ENCODE measurements around the gene EMC9.

The EMC9 gene

DNA sequence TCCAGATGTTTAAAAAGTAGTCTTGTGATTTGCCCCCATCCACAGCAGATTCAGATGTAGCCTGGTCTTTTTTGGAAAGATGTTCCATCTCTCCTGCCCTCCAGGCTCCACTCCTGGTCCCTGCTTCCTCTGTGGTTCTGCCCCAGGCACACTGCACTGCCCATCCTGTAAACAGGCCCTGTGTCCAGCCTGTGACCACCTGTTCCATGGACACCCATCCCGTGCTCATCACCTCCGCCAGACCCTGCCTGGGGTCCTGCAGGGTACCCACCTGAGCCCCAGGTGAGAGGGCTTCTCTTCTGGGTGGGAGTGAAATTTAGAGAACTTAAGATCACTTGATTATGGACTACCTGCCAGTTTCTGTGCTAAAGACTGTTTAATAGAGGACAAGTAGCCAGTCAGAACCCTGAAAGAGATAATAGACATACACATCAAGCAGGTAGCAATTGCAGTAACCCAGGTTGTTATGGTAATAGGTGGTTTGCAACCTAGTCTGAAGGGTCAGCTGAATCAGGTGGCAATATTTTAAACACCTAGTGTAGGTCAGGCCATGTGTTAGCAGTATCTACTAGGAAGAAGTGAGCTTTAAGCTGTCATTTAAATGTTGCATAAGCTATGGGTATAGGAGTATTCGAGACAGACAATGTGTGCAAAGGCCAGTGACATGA is 8.0 kb upstream of the EMC9 start:
- no peak for DNase-seq (ENCODE audit: low read depth in 2 of 2)

DNA sequence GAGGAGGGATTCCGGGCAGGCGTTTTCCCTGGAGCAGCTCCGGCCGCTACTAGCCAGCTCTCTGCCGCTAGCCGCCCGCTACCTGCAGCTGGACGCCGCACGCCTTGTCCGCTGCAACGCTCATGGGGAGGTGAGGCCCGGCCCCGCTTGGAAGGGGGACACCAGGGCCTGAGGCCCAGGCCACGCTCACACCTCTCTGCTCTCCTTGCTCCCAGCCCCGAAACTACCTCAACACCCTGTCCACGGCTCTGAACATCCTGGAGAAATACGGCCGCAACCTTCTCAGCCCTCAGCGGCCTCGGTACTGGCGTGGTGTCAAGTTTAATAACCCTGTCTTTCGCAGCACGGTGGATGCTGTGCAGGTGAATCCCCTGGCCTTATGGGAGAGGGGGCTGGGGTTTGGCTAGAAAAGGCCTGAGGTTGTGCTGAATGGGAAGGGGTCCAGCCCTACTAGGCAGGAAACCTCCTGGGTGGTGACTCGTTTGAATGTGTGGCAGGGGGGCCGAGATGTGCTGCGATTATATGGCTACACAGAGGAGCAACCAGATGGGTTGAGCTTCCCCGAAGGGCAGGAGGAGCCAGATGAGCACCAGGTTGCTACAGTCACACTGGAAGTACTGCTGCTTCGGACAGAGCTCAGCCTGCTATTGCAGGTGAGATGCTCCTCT is 6.5 kb upstream of the EMC9 start:
- DNase-seq (ENCODE audit: low read depth in 2 of 2) = no peak

DNA sequence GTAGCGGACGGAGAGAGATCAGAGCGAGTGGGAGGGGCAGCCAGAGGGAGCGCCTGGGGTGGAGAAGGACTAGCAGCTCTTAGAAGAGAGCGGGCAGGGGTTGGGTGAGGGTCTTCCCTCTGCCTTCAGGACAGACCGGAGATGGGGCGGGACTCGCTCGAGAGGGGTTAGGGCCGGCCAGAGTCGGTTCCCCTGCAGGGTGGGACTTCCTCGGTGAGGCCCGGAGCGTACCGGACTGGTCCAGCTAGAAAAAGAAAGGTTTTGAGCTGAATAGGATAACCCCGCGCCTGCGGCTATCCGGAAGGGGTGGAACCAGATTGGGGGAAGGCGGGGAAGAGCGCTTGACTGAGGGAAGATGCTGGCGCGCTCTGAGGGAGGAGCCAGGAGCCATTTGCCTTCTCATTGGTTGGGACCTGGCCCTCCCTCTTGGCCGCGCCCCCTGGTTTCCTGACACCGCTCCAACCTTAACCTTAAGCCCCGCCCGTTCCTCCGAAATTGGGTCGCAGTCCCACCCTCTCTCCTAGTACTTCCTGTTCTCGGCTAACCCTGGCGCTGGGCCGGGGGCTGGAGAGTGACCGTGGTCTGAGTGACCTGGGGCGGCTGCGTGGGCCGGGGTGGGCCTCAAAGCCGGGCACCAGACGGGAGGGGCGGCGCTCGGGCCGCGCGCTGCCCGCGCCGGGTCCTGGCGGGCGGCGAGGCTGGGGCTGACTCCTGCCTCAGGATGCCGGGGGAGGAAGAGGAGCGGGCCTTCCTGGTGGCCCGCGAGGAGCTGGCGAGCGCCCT is 5.8 kb upstream of the EMC9 start, which contains the start of gene RNF31:
Gene RNF31, plus strand, starts transcription at position 521 of the 783 bp plus-strand sequence. Its CDS starts 201 bp downstream, at position 722.
- peak; percentile 96 to 97 for DNase-seq (ENCODE audit: low read depth in 2 of 2)

DNA sequence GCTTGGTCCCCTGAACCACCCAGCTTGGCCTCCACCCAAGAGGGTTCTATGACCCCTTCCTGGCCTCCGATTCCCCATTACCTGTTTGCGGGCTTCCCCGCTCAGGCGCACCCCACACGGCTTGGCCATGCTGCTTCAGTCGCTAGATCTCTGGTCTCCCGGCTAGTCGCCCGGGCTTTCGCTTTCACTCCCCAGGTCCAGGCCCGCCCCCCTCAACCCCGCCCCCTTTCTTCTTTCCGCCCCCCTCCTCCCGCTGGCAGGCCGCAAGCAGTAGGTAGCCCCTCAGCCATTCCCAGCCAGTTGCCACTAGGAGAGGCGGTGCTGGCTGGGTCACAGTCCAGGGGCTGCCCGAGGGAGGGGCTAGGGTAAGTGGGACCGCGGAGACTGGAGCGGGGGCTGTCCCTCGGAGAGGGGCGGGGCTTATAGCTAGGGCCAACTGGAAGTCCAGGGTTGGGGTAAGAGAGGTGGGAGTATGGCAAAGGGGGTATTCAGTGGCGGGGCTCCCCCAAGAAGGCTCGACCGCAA is 5.1 kb upstream of the EMC9 start, which contains the start of gene PSME2:
Gene PSME2, minus strand, starts transcription at position 158 of the 525 bp plus-strand sequence. Its CDS starts 29 bp downstream, at position 129.
- DNase-seq (ENCODE audit: low read depth in 2 of 2) = peak; percentile 89 to 90

DNA sequence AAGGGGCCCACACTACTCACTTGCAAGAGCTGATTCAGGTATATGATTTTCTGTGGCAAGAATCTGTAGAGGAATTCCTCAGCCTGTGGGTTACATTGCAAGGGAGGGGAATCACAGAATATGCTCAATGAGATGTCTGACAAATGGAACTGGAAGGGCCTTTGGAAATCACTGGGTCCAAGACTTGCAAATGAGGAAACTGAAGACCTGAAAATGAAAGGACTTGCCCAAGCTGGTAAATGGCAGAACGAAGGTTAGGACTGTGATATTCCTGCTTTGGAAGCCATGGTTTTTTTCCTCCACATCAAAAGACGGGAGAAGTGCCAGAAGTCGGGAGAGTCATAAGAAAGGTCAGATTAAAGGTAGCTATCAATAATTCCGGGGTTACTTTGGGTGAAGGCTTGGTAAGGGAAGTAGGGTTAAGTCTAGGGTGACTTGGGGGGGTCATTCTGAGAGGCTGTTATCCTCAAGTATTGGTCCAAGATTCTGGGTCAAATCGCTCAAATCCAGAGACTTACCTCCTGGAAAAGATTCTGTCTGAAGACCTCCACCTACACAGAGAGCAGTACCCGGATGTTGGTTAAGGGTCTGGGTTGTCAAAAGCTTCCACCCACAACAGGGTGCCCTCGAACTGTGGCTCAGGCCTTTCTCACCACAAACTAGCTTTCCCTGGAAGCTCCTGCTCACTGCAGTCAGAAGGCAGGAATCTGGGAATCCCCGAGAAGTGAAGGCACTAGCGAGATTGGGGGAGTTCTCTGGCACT is 4.5 kb upstream of the EMC9 start:
- DNase-seq (ENCODE audit: low read depth in 2 of 2) = no peak

DNA sequence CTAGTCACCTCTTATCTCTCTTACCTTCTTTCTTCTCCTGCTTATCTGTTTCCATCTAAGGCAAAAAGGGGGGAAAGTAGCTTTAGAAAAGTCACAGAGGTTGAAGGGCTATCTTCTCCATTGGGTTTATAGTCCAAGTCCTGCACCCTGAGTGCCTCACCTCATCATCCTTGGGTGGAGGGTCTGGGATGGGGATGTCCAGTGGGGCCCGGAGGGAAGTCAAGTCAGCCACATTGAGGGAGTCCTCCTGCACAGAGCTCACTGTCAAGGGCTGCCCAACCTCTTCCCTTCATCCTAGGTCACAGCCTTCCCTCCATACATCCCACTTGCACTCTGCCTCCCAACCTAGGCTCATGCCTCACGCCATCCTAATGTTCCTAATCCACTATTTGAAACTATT is 3.8 kb upstream of the EMC9 start:
- no peak for DNase-seq (ENCODE audit: low read depth in 2 of 2)

DNA sequence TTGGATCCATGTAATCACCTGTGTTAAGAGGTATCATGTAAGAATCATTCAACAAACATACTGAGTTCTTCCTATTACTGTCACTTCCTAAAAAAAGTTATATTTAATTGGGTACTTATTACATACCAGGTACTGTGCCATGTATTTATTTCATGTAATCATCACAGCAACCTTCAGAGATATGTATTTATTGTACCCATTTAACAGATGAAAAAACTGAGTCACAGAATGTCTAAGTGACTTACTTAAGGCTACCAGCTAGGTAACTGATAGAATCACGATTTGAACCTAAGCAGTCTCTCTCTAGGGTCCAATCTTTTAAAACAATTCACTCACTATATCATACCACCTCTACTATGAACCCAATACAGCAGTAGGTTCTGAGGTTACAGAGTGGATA is 3.1 kb upstream of the EMC9 start:
- DNase-seq (ENCODE audit: low read depth in 2 of 2) = no peak

DNA sequence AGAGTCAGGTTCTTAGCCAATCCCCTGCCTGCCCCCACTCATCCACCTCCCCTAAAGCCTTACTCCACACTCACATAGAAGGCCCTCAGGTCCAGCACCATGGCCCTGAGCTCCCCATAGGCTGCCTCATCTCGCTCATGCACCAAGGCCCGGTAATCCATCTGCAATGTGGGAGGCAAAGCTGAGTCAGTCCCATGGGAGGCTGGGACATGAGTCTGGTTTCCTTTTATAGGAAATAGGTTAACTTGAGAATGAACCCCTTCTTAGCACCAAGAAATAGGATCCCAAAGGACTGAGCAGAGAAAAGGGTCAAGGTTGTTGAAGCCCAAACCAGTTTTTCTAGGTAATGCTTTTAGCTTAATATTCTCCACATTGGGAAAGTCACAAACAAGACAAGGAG is 2.1 kb upstream of the EMC9 start:
- DNase-seq (ENCODE audit: low read depth in 2 of 2) = no peak

DNA sequence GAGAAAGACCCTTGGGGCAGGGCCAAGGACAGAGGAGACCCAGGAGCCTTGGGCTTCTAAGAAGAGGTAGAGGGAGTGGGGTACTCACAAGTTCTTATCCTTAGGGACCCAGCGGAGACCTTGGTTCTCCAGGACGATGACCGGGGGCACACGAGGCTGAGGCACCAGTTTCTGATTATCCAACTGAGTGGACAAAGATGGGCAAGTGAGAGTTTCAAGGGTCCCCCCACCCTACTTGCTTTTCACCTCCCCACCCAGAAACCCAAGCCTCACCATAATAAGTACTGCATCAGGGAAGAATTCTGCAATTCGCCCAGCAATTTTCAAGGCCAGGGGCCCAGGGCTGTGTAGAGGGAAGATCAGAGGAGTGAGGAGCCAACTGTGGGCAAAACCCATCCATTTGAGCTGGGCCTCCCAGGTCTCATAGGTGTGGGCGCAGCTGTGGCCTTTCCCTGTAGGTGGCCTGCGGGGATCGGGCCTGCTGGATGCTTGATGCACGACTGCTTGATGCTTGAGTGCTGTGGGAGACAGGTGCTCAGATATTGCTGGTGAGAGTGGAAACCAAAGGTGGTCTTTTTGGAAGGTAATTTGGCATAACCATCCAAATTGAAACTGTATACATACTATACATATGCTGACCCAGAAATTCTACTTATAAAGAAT is 2.0 kb downstream of the EMC9 start:
- DNase-seq (ENCODE audit: low read depth in 2 of 2) = no peak

DNA sequence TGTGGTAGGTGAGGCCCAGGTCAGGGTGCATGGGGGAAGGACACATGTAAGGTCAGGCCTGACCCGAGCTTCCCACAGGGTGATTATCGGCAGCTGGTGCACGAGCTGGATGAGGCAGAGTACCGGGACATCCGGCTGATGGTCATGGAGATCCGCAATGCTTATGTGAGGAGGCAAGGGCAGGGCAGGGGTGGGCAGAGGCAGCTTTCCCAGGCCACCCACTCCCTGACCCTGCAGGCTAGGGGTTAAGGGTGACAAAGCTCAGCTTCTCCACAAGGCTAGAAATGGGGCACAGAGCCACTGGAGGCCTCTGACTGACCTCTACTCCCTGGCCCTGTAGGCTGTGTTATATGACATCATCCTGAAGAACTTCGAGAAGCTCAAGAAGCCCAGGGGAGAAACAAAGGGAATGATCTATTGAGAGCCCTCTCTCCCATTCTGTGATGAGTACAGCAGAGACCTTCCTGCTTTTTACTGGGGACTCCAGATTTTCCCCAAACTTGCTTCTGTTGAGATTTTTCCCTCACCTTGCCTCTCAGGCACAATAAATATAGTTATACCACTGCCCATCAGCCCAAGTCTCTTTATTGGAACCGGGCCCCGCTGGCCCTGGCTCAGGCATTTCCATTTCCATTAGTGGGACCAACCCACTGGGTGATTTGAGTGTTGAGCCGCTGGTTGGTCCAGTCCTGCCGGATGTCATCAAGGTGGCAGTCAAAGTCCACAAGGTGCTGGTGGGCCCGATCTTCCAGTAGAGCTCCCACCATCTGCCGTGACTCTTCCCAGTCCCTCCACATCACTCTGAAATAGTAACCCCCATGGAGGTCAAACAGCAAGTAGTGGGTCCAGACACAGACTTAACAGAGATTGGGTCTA is 2.8 kb downstream of the EMC9 start:
- DNase-seq (ENCODE audit: low read depth in 2 of 2) = no peak

DNA sequence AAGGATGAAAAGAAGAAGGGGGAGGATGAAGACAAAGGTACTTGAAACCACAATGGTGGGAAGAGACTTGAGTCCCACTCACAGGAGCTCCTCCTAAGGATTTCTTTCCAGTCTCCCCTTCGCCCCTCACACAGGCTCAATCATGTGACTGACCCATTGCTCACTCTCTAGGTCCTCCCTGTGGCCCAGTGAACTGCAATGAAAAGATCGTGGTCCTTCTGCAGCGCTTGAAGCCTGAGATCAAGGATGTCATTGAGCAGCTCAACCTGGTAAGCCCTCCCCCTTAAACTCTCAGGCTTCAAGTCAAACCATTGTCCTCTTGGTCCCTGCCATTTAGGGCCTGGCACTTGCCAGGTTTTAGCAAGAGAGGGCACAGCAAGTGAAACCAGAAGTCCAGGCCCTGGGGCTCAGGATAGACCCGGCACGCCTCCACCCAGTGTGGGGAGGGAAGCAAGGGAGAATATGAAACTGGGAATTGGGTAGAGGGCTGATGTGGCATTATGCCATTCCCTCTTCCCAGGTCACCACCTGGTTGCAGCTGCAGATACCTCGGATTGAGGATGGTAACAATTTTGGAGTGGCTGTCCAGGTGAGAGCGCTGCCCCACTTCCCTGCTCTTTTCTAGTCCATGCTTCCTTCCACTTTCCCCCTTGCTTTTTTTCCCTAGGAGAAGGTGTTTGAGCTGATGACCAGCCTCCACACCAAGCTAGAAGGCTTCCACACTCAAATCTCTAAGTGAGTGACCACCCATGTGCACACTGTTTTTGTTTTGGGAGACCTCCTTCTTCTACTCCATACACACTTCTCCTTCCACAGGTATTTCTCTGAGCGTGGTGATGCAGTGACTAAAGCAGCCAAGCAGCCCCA is 3.6 kb downstream of the EMC9 start:
- DNase-seq (ENCODE audit: low read depth in 2 of 2) = no peak

DNA sequence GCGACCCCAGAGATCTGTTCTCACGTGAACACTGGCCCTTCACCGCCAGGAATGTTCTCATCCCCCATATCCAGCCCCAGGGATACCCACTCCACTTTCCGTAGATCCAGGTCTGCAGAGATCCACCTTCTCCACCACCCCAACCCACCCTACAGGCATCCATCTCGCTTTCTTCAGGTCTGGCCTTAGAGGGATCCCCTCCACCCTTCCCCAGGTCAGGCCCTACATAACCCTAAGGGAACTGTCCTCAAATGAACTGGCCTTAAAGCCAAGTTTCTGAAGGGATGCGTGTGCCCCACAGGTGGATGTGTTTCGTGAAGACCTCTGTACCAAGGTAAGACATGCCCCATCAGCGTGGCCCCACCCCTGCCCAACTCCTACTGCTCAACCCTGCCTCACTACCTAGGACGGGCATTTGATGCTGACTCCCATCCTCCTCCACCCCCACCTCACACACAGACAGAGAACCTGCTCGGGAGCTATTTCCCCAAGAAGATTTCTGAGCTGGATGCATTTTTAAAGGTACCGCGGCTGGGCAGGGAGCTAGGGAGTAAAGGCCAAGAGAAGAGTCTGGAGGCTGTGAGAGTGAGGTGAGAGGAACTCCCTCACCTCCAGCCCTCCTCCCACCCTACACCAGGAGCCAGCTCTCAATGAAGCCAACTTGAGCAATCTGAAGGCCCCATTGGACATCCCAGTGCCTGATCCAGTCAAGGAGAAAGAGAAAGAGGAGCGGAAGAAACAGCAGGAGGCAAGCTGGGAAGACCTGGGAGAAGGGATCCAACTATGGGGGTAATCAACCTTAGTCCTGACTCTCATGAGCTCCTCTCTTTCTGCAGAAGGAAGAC is 4.5 kb downstream of the EMC9 start:
- DNase-seq (ENCODE audit: low read depth in 2 of 2) = no peak

DNA sequence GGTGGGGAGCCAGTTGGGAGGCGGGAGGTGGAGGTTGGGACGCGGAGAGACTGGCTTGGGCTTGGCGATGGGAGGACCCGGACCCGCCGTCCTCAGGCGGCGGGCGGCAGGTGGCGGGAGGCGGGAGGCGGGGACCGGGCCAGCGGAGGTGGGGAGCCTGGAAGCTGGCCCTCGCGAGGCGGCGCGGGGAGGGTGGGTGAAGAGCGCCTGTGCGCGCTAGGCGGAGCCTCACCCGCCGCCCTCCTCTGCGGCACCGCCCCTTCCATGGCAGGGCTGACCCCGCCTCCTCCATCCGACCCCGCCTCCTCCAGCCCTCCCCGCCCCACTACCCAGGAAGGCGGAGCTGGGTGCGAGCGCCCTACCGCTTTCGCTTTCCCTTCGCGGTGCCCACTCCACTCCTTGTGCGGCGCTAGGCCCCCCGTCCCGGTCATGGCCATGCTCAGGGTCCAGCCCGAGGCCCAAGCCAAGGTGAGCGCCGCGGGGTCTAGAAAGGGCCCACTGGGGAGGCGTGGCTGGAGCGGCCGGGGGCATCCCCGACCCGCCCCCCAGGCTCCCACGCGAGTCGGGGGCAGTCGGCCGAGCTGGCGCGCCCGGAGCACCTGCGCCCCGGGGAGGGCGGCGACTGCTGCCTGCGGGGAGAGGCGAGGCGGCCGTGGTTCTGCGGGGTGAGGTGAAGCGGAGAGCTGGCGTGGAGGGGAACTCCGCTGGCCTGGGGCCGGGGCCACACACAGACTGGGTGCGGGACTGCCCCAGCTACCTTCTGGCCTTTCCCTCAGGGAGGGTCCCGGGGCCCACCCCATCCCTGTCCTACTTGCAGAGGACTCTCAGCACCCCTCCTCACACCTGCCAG is 5.3 kb downstream of the EMC9 start, which contains the start of gene PSME1:
Gene PSME1, plus strand, starts transcription at position 361 of the 850 bp plus-strand sequence. Its CDS starts 69 bp downstream, at position 430.
- DNase-seq (ENCODE audit: low read depth in 2 of 2) = peak; percentile 89 to 94

DNA sequence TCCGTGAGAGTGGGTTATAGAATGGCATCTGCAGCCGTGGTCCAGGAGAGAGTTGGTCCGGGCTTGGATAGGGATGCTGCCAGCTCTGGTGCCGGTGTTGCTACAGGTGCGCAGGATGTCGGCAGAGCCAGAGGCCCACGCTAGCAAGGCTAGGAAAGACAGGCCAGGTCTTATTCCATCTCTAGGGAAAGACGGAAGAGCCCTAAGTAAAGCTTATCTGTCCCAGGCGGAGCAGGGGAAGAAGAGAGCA is 5.9 kb downstream of the EMC9 start:
- no peak for DNase-seq (ENCODE audit: low read depth in 2 of 2)

DNA sequence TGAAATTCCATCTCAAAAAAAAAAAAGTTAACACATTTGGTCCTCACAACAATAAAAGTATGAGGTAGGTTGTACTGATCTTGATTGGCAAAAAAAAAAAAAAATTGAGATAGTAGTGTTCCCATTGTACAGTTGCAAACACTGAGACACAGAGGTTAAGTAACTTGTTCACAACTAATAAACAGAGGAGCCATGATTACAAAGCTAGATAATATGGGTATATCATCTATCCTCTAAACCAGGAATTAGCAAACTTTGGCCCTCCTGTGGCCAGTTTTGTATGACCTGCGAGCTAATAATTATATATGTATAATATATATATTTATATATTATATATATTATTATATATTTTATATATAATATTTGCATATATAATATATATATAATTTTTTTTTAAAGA is 7.7 kb downstream of the EMC9 start:
- no peak for DNase-seq (ENCODE audit: low read depth in 2 of 2)

DNA sequence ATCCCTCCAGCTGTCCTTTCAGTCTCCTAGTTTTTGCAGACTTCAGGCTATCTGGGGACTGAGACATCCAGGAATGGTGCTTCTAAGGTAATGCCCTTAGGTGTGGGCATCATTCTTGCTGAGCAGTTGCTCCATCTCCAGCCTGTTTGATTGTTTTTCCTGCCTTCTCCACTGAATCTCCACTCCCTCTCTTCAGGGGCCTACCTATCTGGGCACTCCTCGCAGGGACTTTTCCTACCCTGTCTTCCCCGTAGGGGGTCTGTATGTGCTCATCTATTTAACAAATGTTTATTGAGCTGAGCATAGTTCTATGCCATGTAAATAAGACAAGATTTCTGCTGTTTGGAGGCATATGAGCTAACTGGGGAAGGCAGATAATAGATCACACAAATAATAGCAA is 8.4 kb downstream of the EMC9 start:
- DNase-seq (ENCODE audit: low read depth in 2 of 2) = no peak

DNA sequence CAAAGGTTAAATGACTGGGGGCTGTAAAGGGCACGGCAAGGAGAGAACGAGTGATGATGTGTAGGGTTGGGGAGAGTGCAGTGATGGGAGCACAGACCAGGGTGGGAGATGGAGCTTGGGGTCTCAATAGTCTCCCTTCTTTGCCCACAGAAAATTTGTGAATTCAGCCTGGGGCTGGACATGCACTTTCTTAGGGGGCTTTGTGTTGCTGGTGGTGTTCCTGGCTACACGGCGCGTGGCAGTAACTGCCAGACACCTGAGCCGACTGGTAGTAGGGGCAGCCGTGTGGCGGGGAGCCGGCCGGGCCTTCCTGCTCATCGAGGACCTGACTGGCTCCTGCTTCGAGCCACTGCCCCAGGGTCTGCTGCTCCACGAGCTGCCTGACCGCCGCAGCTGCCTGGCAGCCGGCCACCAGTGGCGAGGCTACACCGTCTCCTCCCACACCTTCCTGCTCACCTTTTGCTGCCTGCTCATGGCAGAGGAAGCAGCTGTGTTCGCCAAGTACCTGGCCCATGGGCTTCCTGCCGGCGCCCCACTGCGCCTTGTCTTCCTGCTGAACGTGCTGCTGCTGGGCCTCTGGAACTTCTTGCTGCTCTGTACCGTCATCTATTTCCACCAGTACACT is 9.2 kb downstream of the EMC9 start:
- no peak for DNase-seq (ENCODE audit: low read depth in 2 of 2)

Data from stimulated activated CD8-positive, alpha-beta memory T cell treated with anti-CD3 and anti-CD28 coated beads, Interleukin-2, amount 100 ng/mL, for 48 hours (primary cell).